HG03558 (cell line): ENCODE data around the gene SEC23B.
"Not testable (repeated sequence)": the region's sequence is repeated elsewhere in the genome, so short reads cannot be mapped to it uniquely, and the experiment has no call there.

Experiments used
- ATAC-seq: cut with Tn5 transposase; IDR thresholded peaks from one replicate; pipeline ENCODE4 v1.9.1; 2021; ENCODE audit warnings: moderate number of reproducible peaks; ENCODE audit not compliant: unreplicated experiment; ENCODE audit errors: extremely low read depth

The SEC23B gene

DNA sequence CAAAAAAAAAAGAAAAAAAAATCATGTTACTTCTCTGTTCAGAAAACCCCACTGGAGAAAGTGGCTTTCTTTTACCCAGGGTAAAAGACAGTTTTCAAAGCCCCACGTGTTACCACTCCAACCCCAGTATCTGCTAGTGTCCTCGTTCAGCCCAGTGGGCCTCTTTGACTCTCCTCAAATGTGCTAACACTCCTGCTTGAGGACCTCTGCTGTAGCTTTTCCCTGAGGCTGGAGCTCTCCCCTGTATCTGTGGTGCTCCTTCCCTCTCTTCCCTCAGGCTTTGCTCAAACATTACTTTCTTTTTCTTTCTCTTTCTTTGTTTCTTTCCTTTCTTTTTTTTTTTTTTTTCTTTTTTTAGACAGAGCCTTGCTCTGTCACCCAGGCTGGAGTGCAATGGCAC, 15.3 kb downstream of the SEC23B start:
- no peak for ATAC-seq

DNA sequence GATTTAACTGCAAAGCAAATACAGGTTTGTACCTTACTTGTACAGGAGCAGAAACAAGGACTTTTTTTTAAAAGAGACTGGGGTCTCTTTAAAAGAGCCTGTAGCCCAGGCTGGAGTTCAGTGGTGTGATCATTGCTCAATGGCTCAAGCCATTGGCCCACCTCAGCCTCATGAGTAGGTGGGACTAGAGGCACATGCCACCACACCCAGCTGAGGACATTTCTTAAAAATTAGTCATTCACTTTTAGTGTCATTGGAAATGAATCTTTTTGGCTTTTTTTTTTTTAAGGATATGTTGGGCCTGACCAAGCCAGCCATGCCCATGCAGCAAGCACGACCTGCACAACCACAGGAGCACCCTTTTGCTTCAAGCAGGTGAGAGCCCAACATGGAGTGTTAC, 16.9 kb downstream of the SEC23B start:
- no peak for ATAC-seq

DNA sequence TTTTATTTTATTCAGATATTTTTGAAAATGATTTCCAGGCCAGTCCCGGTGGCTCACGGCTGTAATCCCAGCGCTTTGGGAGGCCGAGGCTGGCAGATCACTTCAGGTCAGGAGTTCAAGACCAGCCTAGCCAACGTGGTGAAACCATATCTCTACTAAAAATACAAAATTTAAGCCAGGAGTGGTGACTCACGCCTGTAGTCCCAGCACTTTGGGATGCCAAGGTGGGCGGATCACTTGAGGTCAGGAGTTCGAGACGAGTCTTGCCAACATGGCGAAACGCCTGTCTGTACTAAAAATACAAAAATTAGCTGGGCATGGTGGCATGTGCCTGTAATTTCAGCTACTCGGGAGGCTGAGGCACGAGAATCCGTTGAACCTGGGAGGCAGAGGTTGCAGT, 19.0 kb downstream of the SEC23B start:
- not testable (repeated sequence) for ATAC-seq

DNA sequence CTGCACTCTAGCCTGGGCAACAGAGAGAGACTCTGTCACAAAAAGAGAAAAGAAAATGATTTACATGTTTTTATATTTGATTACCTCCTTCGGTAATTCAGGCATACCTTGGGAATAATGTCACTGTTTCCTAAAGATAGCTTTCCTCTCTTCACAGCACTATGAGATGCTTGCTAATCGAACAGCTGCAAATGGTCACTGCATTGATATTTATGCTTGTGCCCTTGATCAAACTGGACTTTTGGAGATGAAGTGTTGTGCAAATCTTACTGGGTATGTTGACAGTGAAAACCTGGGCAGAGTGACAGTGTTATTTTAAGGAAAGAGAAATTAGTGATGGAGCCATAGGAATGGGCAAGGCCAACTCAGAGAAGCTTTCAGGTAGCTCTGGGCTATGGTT, 19.6 kb downstream of the SEC23B start:
- ATAC-seq, result no peak

DNA sequence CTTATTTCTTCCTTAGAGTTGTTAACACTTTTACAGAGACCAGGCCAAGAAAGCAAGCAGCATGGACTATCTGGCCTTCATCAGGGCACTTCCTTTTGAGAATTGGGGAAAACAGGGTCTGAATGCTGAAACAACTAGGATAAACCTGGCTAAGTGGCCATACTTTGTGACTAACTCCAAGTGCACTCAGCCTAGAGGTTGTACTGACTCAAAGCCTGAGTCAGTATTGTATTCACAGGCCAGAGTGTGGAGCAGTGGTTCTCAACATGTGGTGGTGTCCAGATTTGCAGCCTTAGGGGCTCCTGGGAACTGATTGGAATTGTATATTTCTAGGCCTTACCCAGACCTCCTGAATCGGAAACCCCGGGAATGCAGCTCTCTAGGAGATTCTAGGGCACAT, 20.1 kb downstream of the SEC23B start:
- ATAC-seq, result no peak

DNA sequence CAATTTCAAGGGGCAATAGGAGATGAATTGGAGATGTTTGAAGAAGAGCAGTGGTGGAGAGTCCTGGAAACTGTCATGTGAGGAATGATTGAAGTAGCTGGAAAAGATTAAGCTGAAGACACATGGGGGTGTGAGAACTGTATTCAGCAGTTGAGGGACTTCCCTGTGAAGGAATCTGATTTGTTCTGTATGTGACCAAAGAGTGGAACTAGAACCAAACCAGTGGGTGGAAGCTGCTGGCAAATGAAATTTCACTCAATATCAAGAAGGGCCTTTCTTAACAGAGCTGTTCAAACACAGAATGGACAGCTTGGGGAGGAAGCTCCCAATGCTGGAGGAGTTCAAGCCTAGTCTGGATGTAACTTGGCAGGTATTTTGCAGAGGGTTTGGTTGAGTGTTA, 21.3 kb downstream of the SEC23B start:
- no peak for ATAC-seq

DNA sequence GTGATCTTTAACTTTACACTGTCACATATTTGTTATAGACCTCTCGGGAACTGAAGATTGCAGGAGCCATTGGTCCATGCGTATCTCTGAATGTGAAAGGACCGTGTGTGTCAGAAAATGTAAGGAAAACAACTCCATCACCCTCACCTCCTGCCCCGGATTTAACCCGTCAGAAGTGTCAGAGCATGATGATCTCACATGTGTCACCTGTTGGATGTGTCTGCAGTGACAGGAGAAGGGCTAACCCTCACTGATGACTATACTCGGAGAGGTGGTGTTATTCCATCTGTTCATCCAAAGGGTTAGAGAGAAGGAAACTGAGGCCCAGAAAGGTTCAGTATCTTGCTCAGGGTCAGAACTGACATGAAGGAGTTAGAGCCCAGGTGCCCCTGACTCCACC, 24.9 kb downstream of the SEC23B start:
- no peak for ATAC-seq

DNA sequence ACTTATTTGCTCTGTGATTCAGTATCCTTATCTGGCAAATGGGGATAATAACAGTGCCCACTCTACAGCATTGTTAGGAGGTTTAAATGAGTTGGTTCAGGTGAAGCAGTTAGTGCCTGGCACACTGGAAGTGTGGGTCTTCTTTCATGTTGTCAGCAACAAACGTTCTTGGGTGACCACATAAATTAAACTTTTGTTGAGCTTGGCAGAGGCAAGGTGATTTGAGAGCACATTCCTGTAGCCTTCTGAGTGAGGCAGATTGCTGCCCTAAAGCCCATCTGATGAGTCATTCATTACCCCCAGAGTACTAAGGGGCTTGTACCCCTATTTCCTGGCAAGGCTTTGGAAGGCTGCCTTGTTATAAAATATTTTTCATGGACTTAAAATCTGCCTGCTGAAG, 25.8 kb downstream of the SEC23B start:
- ATAC-seq, result no peak

DNA sequence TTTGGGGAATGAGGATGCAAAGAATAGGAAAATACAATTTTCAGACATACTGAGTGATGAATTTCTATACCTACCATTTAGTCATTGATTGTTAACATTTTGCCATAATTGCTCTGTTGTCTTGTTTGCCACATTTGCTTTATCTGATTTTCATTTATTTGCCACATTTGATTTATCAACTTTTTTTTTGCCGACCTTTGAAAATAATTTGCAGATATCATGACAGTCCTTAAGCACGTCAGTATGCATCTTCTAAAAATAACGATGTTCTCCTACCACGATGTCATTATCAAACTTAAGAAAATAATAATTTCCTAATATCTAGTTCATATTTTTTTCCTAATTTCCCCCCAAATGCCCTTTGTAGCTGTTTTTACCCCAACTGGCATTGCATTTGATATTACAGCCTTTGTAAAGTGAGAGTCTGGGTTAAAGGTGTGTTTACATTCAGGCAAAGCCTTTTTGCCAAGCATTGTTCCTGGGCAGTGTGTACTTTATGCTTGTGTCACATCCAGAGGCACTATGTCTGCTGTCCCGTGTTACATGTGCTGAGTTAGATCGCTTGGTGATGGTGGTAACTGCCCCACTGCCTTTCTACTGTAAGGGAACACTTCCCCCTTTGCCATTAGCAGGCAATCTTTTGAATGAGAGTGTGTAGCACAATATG, 26.4 kb downstream of the SEC23B start:
- no peak for ATAC-seq

DNA sequence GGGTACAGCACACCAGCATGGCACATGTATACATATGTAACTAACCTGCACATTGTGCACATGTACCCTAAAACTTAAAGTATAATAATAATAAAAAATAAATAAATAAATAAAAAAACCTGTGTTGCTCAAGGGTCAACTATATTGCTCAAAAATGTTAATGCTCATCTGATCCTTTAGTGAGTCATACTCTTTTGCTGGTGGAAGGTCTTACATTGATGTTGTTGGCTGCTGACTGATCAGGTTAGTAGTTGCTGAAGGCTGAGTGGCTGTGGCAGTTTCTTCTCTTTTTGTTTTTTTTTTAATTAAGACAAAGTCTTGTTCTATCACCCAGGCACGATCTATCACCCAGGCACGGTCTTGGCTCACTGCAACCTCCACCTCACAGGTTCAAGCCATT, 29.9 kb downstream of the SEC23B start:
- ATAC-seq, result no peak

DNA sequence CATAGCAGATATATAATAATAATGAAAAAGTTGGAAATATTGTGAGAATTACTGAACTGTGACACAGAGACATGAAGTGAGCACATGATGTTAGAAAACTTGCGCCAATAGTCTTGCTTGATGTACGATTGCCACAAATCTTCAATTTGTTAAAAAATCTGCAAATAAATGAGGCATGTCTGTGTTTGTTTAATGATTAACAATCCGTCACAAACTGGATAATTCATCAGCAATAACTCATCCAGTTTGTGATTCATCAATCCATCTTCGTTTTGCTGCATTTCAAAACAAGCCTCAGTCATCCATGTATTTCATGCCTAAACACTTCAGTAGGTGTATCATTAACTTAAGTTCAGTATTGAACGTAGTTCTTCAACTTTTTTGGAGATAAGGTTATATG, 34.0 kb downstream of the SEC23B start:
- no peak for ATAC-seq

DNA sequence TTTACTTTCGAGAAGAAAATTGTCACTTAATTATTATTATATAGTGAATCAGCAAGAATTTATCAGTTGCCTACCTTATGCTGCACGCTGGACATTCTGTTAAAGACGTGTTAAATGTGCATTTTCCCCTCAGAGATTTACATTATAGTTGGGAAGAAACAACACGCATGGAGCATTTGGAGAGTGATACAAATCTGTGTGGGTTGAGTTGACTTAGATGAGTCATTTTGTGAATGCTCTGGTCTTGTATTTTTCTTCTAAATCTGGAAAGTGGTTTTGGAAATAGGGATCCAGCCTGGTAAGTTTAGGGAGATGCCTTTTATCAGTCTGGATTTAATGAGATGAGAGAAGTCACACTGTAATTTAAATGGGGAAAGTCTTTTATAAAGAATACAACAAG, 35.5 kb downstream of the SEC23B start:
- no peak for ATAC-seq

DNA sequence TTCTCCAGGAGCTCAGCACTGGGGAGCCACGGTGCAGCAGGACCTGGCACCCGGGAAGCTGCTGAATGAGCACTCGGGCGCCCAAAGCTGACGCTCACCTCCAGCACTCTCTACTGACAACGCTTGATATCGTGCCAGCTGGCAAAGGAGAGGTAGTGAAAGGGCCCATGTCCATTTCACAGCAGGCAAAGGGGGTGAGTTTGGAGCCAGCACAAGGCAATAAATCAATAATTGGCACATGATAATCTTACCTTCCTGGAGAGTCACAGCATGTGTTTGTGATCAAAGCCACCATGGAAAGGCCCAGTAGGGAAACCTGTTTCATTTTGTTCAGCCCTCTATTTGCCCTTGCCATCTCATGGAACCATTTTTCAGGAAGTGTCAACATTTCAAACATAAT, 36.2 kb downstream of the SEC23B start:
- ATAC-seq, result no peak

DNA sequence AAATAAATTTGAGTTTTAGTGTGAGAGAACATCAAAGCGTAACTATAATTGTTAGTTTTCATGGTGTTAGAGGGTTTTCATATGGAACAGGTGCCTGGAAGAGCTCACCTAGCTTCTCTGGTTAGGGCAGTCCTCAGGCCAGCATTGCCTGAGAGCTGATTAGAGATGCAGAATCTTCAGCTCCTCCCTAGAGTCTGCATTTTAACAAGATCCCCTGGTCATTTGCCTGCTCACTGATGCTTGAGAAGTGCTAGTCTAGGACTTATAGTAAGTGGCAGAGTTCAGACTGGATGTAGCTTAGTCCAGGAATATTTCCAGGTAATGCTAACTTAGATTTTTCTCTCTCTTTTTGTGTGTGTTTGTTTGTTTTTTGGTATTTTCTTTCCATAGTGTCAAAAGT, 37.8 kb downstream of the SEC23B start:
- ATAC-seq, result no peak

DNA sequence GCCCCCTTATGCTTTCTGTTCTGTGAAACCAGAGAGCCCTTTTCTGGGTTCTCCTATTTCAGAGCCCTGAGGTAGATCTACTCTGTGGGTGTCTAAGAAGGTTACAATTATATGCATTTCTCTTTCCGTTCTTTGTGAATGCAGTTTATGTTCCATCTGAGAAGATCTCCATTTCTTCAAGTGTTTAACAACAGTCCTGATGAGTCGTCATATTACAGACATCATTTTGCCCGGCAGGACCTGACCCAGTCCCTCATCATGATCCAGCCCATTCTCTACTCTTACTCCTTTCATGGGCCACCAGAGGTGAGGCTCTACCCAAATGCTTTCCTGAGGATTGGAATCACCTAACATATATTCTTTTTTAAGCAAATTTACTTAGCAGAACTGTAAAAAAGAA, 40.7 kb downstream of the SEC23B start:
- ATAC-seq, result no peak

DNA sequence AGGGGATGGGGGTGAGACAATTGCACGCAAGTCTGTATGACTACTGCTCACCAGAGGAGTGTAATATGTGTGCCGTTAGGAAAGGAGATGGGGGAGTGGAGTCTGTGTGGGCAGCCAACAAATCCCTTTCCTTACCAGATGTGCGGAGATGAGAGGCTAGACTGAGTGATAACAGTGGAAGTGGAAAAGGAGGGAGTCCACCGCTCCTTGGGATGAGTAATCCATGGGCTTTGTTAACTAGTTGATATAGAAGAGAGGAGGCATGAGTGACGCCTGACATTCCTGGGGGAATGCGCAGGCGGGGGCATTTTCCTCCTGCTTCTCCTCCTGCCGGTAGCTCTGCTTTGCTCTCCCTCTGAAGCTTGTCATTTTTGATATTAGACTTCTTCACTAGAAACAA, 46.0 kb downstream of the SEC23B start:
- ATAC-seq, result no peak

DNA sequence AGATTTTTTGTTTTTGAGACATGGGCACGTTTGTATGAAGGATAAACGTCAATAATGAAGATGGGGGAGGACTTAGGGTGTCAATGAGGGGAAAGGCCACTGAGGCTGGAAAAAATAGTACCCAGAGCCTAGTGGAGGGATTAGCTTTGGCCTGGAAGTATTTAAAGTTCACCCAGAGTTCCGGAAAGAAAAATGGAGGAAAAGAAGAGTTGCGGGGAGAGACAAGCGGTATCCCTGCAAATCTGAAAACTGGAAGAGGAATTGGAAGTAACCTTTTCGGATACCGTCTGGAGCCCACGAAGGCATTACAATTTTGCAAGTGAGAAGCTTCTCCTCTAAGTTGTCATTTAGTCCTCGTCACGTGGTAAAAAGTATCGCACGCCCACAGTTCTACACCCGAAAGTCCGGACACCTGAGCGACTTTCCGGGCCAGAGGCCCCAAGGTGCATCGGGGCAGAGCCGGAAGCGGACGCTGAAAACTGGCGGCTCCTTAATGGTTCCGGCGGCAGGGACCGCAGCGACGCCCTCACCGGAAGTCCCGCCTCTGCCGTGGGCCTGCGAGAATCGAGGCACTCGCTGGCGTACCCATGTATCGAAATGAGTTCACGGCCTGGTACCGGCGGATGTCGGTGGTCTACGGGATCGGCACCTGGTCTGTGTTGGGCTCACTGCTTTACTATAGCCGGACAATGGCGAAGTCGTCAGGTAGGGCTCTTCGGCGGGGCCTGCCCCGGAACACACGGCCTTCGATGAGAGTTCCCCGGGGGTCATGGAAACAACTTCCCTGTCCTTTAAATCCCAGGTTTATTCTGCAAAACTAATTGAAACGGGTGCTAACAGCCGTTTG, 59.4 kb downstream of the SEC23B start, which contains the start of gene SMIM26:
Gene SMIM26 (plus strand): TSS at position 541 of the 847 bp plus-strand sequence. CDS start 47 bp downstream, at position 588.
- ATAC-seq, result peak; percentile 96

DNA sequence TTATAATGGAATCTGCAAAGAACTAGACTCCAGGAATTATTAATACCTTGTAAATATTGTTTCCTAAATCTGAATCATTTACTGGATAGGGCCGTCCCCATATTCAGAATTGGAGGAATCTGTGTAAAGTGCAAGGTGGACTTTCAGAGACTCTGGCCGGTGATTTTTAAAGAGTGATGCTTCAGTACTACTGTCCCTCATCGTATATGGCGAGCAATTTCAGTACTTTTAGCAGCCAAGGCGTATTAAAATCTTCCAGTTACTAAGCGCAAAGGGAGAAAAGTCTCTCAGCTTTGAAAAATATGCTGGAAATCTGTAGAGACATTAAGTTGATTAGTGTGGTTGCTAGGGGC, 60.0 kb downstream of the SEC23B start:
- ATAC-seq, result no peak

DNA sequence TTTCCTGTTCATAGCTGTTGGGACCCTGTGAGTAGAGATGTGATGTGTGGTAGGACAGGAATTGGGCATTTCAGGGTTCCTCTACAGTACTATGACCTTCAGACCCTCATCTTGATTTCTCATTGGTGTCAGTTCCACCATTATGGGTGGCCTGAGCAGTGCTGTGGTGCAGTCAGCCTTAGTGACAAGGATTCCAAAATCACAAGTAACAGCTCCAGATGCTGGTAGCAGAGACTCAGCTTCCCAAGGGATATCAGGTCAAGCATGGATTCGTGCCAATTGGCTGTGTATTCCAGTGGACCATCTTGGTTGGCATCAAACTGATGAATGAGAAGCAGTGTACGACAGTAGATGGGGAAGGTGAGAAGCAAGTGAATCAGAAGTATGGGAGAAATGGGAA, 63.3 kb downstream of the SEC23B start:
- no peak for ATAC-seq

DNA sequence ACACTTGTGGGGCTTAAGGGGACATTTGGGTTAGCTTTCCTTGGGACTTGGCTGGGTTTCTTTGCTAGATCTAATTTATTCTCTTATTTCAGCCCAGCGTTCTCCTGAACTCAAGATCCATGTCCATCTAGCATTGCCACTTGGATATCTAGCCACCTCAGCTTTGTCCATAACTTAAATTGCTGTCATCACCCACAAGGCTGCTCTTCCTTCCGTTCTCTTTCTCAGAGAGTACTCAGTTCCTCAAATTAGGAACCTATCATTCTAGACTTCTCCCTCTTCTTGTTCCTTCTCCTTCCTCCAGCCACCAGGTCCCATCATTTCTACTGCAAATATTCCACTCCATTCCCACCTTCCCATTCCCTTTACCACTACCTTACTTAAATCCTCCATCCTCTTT, 63.8 kb downstream of the SEC23B start:
- ATAC-seq, result no peak

DNA sequence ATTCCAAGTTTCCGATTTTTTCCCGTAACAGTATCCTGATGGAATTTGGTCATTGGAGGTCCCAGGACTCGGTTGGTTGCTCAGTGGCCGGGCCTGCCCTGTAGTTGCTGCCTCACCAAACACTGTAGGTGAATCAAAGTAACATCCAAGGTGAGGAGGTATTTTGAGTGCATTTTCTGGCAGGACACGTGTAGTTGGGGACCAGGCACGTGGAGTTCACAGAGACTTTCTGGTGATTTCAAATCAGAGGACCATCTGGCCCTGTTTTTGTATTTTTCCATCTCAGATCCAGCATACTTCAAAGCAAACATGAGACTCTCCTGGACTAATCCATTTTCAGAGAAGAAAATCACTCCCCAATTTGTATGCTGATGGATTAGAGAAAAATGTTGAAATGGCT, 70.2 kb downstream of the SEC23B start:
- ATAC-seq, result no peak

DNA sequence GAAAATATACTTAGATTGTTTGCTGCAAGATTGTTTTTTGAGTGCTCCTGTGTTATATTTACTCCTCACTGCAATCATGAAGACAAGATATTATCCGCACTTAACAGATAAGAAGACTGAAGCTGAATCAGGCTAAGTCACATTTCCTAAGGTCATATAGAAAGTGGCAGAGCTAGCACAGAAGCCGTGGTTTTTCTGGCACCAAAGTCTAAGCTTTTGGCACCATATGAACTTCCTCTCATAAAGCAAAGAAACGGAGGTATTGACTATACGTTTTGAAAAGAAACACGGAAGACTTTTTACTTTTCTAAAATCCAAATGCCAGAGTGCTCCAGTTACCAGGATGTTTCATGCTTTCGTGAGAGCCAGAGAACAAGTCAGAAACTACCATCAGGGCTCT, 70.8 kb downstream of the SEC23B start:
- no peak for ATAC-seq
